Bronchial epithelial cell (primary cell): ENCODE results near the gene MAST4. TPM values are rescaled to one million over a fixed set of nuclear protein-coding genes. Genes with fewer than 3 reads are reported as not detected.

Experiments used
- DNase-seq: peaks from one replicate; pipeline ENCODE4 v3.0.0-alpha.2; 2010; ENCODE audit warnings: low read depth
- FAIRE-seq: peaks from 2 replicates; lab custom pipeline; 2011; peaks lifted over from hg19 to GRCh38; lab: Jason Lieb, UNC
- H3K27me3 ChIP-seq: 2 replicates; pipeline ENCODE4 v1.5.1; 2011; ENCODE audit warnings: low read length; ENCODE audit not compliant: control insufficient read depth, insufficient read depth
- H3K36me3 ChIP-seq: 2 replicates; pipeline ENCODE4 v1.5.1; 2011; ENCODE audit warnings: low read length; ENCODE audit not compliant: control insufficient read depth, insufficient read depth
- H3K4me3 ChIP-seq: 2 replicates; pipeline ENCODE4 v1.5.1; 2011; ENCODE audit warnings: mild to moderate bottlenecking, low read depth, low read length, control low read depth
- total RNA-seq: library from RNA; depleted of rRNA; stranded (reverse); fragments of >200 nt; gene quantifications from 2 replicates; pipeline ENCODE4 v1.2.1, GENCODE V29; 2014
- TF ChIP-seq, protein P1 (sequence below): IDR thresholded peaks from 2 replicates; pipeline ENCODE4 v1.5.1; 2011; ENCODE audit warnings: mild to moderate bottlenecking, moderate library complexity, low read length, control low read depth, inconsistent platforms; ENCODE audit not compliant: insufficient read depth, severe bottlenecking

MAST4 gene
- total RNA-seq, 1 donor from 2014 or later, result 10.3 TPM

DNA sequence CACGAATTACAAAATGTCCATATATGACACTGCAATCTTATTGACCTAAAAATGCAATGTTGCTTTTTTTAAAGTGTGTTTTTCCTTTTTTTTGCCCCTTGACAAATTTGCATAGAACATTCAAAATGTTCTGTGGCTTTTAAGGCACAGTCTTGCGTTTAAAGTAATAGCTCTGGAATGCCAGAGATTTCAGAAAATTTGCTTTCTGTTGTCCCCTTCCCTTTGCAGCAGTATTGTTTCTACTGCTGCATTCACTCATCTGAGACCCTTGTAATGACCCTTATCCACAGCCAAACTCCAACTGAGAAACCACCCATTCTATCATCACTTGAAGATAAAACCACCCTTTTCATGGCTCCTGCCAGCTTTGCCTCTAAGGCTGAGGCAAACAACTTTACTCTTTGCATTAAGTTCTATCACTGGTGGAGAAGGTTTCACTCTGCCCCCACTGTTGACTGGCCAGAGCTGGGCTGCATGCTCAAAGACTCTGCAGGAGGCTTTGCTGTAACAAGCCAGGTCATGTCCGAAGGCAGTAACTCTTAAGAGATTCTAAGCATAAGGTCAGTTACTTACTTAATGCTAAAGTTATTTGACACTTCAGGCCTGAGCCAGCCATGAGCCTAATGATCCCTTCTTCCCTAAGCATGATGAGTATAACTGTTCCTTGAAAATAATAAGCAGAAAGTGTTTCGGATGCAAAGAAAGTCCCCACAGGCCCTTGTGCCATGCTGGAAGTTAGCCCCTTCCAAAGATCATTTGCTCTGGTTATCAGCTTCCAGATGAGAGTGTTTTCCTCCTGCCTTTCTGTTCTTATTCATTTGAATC lies 498.5 kb downstream of the MAST4 start:
- TF ChIP-seq, protein P1, sequence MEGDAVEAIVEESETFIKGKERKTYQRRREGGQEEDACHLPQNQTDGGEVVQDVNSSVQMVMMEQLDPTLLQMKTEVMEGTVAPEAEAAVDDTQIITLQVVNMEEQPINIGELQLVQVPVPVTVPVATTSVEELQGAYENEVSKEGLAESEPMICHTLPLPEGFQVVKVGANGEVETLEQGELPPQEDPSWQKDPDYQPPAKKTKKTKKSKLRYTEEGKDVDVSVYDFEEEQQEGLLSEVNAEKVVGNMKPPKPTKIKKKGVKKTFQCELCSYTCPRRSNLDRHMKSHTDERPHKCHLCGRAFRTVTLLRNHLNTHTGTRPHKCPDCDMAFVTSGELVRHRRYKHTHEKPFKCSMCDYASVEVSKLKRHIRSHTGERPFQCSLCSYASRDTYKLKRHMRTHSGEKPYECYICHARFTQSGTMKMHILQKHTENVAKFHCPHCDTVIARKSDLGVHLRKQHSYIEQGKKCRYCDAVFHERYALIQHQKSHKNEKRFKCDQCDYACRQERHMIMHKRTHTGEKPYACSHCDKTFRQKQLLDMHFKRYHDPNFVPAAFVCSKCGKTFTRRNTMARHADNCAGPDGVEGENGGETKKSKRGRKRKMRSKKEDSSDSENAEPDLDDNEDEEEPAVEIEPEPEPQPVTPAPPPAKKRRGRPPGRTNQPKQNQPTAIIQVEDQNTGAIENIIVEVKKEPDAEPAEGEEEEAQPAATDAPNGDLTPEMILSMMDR, result no peak
- FAIRE-seq, result no peak
- H3K27me3 ChIP-seq, result no peaks in the 10 kb centered on the region
- peak; percentile 86 for DNase-seq
- peaks cover 7% of the 10 kb centered on the region for H3K36me3 ChIP-seq
- no peak overlapping the region for H3K4me3 ChIP-seq

DNA sequence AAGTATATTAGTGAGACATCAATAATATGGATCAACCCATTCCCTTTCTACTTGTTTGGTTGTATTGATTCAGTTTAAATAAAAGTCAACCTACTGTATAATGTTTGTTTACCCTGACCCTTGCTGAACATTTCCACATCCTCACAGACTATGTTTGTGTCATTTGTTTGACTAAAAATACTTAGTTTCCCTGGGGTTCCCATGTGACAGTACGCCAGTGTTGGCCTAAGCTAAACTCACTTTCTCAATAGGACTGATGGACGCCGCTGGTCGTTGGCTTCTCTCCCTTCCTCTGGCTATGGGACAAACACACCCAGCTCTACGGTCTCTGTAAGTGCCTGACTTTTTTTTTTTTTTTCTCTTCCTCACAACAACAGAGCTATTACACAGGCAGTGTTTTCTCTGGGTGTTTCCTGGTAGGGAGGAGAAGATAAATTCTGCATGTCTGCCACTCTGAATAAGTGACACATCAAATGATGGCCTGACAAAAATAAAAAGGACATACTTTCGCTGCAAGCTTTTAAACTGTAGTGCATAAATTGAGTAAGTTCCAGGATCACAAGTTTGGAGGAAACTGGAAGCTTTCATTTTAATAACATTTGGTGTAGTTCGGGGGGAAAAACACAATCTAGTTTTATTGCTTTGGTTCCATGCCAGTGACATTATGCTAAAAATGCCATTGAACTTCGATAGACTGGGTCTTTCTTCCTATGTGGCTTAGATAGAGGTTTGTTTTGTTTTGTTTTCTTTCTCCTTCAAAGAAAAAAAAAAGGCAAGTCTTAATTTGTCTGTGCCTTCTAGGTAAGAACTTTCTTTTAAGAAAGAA lies 499.4 kb downstream of the MAST4 start:
- DNase-seq, result peak; percentile 13
- peaks cover 10% of the 10 kb centered on the region for H3K36me3 ChIP-seq

DNA sequence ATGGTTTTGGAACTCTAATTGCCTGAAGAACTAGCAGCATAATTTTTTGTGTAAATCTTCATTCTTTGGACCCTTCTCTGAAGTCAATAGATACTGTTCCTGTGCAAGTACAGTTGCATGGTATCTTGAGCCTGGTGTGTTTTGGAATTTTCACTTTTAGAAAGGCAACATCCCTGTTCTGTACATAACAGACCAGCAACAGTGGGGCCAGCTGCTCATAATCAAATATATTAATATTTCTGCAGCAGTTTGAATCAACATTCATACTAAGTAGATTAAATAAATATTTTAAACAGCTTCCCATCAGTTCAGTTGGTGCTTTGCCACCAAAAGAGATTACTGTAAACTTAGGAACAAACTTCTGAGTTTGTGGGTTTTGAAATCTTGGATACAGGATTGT lies 502.5 kb downstream of the MAST4 start:
- FAIRE-seq, result no peak
- Histone ChIP-seq H3K36me3 (peaks cover 18% of the 10 kb centered on the region), H3K27me3 (no peaks in the 10 kb centered on the region), H3K4me3 (no peak overlapping the region)
- TF ChIP-seq, protein P1, result no peak
- DNase-seq, result no peak

More for the DNA sequence above, 499.4 kb downstream of the MAST4 start:
- FAIRE-seq, result no peak
- H3K27me3 ChIP-seq, result no peaks in the 10 kb centered on the region
- no peak overlapping the region for H3K4me3 ChIP-seq
- TF ChIP-seq, protein P1, result no peak

DNA sequence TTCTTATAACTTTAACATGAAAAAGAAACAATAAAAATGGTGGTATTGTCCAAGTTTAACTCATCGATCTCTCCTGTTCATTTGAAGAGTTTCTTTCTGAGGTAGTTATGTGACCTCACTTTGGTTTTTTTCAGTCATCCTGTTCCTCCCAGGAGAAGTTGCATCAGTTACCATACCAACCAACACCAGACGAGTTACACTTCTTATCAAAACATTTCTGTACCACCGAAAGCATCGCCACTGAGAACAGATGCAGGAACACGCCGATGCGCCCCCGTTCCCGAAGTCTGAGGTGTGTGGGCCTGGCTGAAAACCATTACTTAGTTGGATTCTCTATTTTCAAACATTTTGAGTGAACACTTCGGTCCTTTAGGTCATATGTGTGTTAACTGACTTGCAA lies 504.1 kb downstream of the MAST4 start:
- DNase-seq (no peak), FAIRE-seq (no peak)
- no peak overlapping the region for H3K4me3 ChIP-seq
- TF ChIP-seq, protein P1, result no peak
- peaks cover 23% of the 10 kb centered on the region for H3K36me3 ChIP-seq
- H3K27me3 ChIP-seq, result no peaks in the 10 kb centered on the region

DNA sequence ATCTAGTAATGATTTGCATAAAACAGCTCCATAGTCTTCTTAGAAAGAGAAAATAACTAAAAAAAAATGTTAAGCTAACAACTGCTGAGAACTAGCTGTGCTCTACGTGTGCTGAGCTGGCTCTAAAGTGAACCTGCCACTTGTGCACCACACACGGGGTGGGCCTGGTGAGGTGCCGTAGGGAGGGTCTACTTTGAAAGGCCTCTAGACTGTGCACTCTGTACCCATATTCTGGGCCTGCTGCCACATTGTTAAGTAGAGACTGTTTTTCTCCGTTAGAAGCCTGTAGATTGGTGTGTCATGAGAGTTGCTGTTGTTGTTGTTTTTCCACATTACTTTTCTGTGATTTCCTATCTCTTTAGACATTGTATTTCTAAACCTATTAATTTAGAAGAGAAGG lies 506.5 kb downstream of the MAST4 start:
- no peak for FAIRE-seq
- peaks cover 26% of the 10 kb centered on the region for H3K36me3 ChIP-seq
- no peaks in the 10 kb centered on the region for H3K27me3 ChIP-seq
- no peak for DNase-seq
- TF ChIP-seq, protein P1, result no peak
- H3K4me3 ChIP-seq, result no peak overlapping the region
